ENCODE data around the gene ACTG1. TPM values are rescaled to one million over a fixed set of nuclear protein-coding genes. Genes with fewer than 3 reads are reported as not detected.

Gene ACTG1
- total RNA-seq, 1 experiment from 2014 or later = 3,455 TPM

- TF ChIP-seq NFYB (CRISPR knock-in tag; conservative IDR thresholded peaks at IDR 0.05; ENCODE audit: low read depth) (no peak), ZNF532 (CRISPR knock-in tag; IDR thresholded peaks at IDR 0.05; ENCODE audit: borderline replicate concordance) (no peak), SMAD4 (CRISPR knock-in tag; IDR thresholded peaks at IDR 0.05) (no peak), EMX1 (CRISPR knock-in tag; IDR thresholded peaks at IDR 0.05) (no peak), ATF2 (CRISPR knock-in tag; IDR thresholded peaks at IDR 0.05; ENCODE audit: borderline replicate concordance, low read depth) (no peak), CBFB (CRISPR knock-in tag; IDR thresholded peaks at IDR 0.05; ENCODE audit: low read depth) (no peak), ZNF317 (CRISPR knock-in tag; IDR thresholded peaks at IDR 0.05; ENCODE audit: borderline replicate concordance, low read depth) (no peak)
These were observed 9.0 kb downstream of the ACTG1 start (continued) for GRCh38 chr17:81503619-81504018.

- ATAC-seq (no peak), DNase-seq (ENCODE audit: low spot score) (no peak)
- ChIA-PET CTCF (interaction anchor here (1.1 to 1.4 kb wide), 2 partner anchors 21 to 193 kb away, joined by 3 to 4 read pairs; no protein-coding TSS in a partner anchor), POLR2A (interaction anchor here (0.7 to 1.3 kb wide), 2 partner anchors 13 to 21 kb away, joined by 3 to 4 read pairs; no protein-coding TSS in a partner anchor)
- H3K4me3 Mint-ChIP-seq = no peak overlapping the region
- peaks cover under 1% of the 10 kb centered on the region; the same call in 1 of the 2 replicates for H3K9me3 Mint-ChIP-seq
- TF ChIP-seq ZNF317 (CRISPR knock-in tag; IDR thresholded peaks at IDR 0.05; ENCODE audit: borderline replicate concordance, low read depth) = no peak
- no peak for TF ChIP-seq AFF4 (CRISPR knock-in tag; IDR thresholded peaks at IDR 0.05; ENCODE audit: borderline replicate concordance)
- H3K27ac Mint-ChIP-seq = no peak overlapping the region
- peaks cover 6% of the 10 kb centered on the region; the same call in 1 of the 2 replicates for H3K4me1 Mint-ChIP-seq
- peaks cover 24% of the 10 kb centered on the region for H3K27me3 Mint-ChIP-seq (ENCODE audit: low read depth)
- no peaks in the 10 kb centered on the region for H3K36me3 Mint-ChIP-seq
These were observed 10.1 kb downstream of the ACTG1 start for GRCh38 chr17:81502471-81503017.

- H3K9me3 Mint-ChIP-seq = no peaks in the 10 kb centered on the region
- DNase-seq (ENCODE audit: low spot score) = no peak
- peaks cover 6% of the 10 kb centered on the region; the same call in 1 of the 2 replicates for H3K4me1 Mint-ChIP-seq
- no peak for TF ChIP-seq NFATC4 (CRISPR knock-in tag; IDR thresholded peaks at IDR 0.05)
- no peak for TF ChIP-seq FOXP4 (CRISPR knock-in tag; IDR thresholded peaks at IDR 0.05)
- no peak for TF ChIP-seq FOXP1 (CRISPR knock-in tag; IDR thresholded peaks at IDR 0.05; ENCODE audit: borderline replicate concordance)
- no peak for TF ChIP-seq SOX15 (CRISPR knock-in tag; IDR thresholded peaks at IDR 0.05)
- CTCF ChIA-PET = interaction anchor here (0.6 to 2.2 kb wide), 7 partner anchors 9 to 256 kb away, joined by 4 to 10 read pairs (median 5); no protein-coding TSS in a partner anchor
- peak; percentile 59 for ATAC-seq
- H3K27ac Mint-ChIP-seq = no peak overlapping the region
- POLR2A ChIA-PET = interaction anchor here (0.6 to 2.1 kb wide), 3 partner anchors 8 to 16 kb away, joined by 3 to 12 read pairs (median 7); partner anchors contain the start of gene ACTG1
- peaks cover 38% of the 10 kb centered on the region for H3K27me3 Mint-ChIP-seq (ENCODE audit: low read depth)
- H3K36me3 Mint-ChIP-seq = no peaks in the 10 kb centered on the region
- no peak overlapping the region for H3K4me3 Mint-ChIP-seq
These were observed 12.6 kb downstream of the ACTG1 start for GRCh38 chr17:81500047-81500446.

All from WTC11 (cell line).